Upper lobe of left lung (tissue), 6 donors: ENCODE results near the gene ACTC1. TPM values are rescaled to one million over a fixed set of nuclear protein-coding genes. Genes with fewer than 3 reads are reported as not detected.
A peak's percentile ranks its signal among the peaks of the same experiment; 100 is the strongest.

Source experiments
- ATAC-seq, 2 donors: fragments of 200-7000 bp; cut with Tn5 transposase; one replicate each; pipeline ENCODE4 v1.9.1; 2022; ENCODE audit warnings: mild to moderate bottlenecking in 2 of 2, moderate library complexity in 2 of 2; ENCODE audit not compliant: low FRiP score in 2 of 2
- DNase-seq, 2 donors: peaks; one replicate each; pipeline ENCODE4 v3.0.0-alpha.2; 2019 to 2020
- H3K27ac ChIP-seq, 4 donors: fragments of 200-600 bp; sonication (generic); one replicate each; pipeline ENCODE4 v1.5.1; 2016 to 2019
- H3K27me3 ChIP-seq, 4 donors: fragments of 200-600 bp; sonication (generic); one replicate each; pipeline ENCODE4 v1.5.1; 2017 to 2019
- H3K36me3 ChIP-seq, 4 donors: fragments of 200-600 bp; sonication (generic); one replicate each; pipeline ENCODE4 v1.5.1; 2016 to 2019
- H3K4me1 ChIP-seq, 4 donors: fragments of 200-600 bp; sonication (generic); one replicate each; pipeline ENCODE4 v1.5.1; 2018 to 2019
- H3K4me3 ChIP-seq, 4 donors: fragments of 200-600 bp; sonication (generic); one replicate each; pipeline ENCODE4 v1.5.1; 2017 to 2019; ENCODE audit warnings: mild to moderate bottlenecking in 2 of 4, moderate library complexity in 1 of 4
- H3K9me3 ChIP-seq, 4 donors: fragments of 200-600 bp; sonication (generic); one replicate each; pipeline ENCODE4 v1.5.1; 2018 to 2019
- CTCF ChIP-seq, 6 experiments: fragments of 450-650 bp in 4 of 6; fragments of 200-600 bp in 2 of 6; sonication (generic) in 2 of 6; IDR thresholded peaks; one replicate each; pipeline ENCODE4 v1.5.1; 2016 to 2019; ENCODE audit warnings: antibody characterized with exemption in 6 of 6
- EP300 ChIP-seq, 4 donors: sonication (generic); formaldehyde crosslinking; IDR thresholded peaks; one replicate each; pipeline ENCODE4 v1.5.1; 2017; ENCODE audit warnings: antibody characterized with exemption in 4 of 4, control low read depth in 2 of 4
- POLR2A ChIP-seq, 4 donors: fragments of 450-650 bp; IDR thresholded peaks; one replicate each; pipeline ENCODE4 v1.5.1; 2016 to 2017; ENCODE audit warnings: antibody characterized with exemption in 4 of 4, mild to moderate bottlenecking in 2 of 4
- POLR2AphosphoS5 ChIP-seq, 2 donors: sonication (generic); formaldehyde crosslinking; IDR thresholded peaks; one replicate each; pipeline ENCODE4 v1.5.1; 2017; ENCODE audit warnings: antibody characterized with exemption in 2 of 2
- WGBS, 2 donors: methylation state at CpG; one replicate each; pipeline ENCODE4 v1.1.5; 2017 to 2018; 5-methylcytosine and 5-hydroxymethylcytosine counted together
- total RNA-seq, 6 donors: library from RNA; depleted of rRNA in 4 of 6; stranded (reverse); fragments of >200 nt in 4 of 6; gene quantifications; one replicate each; pipeline versions ENCODE4 v1.1.0 to v1.2.1, GENCODE V29; 2016 to 2021
- donor health status: DM: no; HTN: no; CAD: no; lungs with moderate emphysema.
- donor health status: DM: no; HTN: yes; CAD: no; lungs with severe emphysema.

ACTC1 gene
- total RNA-seq, 6 donors from 2014 or later, result not detected

- DNase-seq (no peak), ATAC-seq (no peak)
- H3K27me3 ChIP-seq, result no peaks in the 10 kb centered on the region
- no peak for TF ChIP-seq POLR2AphosphoS5 (IDR thresholded peaks at IDR 0.05)
- no peak for TF ChIP-seq POLR2A (IDR thresholded peaks at IDR 0.05)
- TF ChIP-seq CTCF (IDR thresholded peaks at IDR 0.05), result no peak
- TF ChIP-seq EP300 (IDR thresholded peaks at IDR 0.05), result no peak
- no peaks in the 10 kb centered on the region for H3K9me3 ChIP-seq
- H3K36me3 ChIP-seq, result no peaks in the 10 kb centered on the region
- H3K27ac ChIP-seq, result no peak overlapping the region
- WGBS, 2 donors, result 92 to 100% methylated on average over 1 of the region's 1 CpG
- no peaks in the 10 kb centered on the region for H3K4me1 ChIP-seq
- H3K4me3 ChIP-seq, result no peak overlapping the region
These were observed 7.0 kb upstream of the ACTC1 start for GRCh38 chr15:34802371-34802770.

- Histone ChIP-seq H3K4me1 (peaks cover 0 to 13% (median 1%) of the 10 kb centered on the region in 4 donors), H3K36me3 (no peaks in the 10 kb centered on the region), H3K27me3 (peaks cover 0 to 16% (median 8%) of the 10 kb centered on the region in 4 donors), H3K27ac (no peak overlapping the region), H3K4me3 (no peak overlapping the region), H3K9me3 (no peaks in the 10 kb centered on the region)
- DNase-seq (peak in 1 of 2 donors; percentile 29), ATAC-seq (no peak)
- TF ChIP-seq POLR2AphosphoS5 (IDR thresholded peaks at IDR 0.05), result no peak
- TF ChIP-seq EP300 (IDR thresholded peaks at IDR 0.05), result no peak
- no peak for TF ChIP-seq POLR2A (IDR thresholded peaks at IDR 0.05)
- no peak for TF ChIP-seq CTCF (IDR thresholded peaks at IDR 0.05)
- WGBS, 2 donors, result 38 to 43% methylated on average over 12 to 16 of the region's 16 CpGs
These were observed 4.1 kb upstream of the ACTC1 start for GRCh38 chr15:34799149-34800101.

GRCh38 chr15:34796847-34797435 lies 1.6 kb upstream of the ACTC1 start:
- Histone ChIP-seq H3K36me3 (no peaks in the 10 kb centered on the region), H3K4me3 (no peak overlapping the region), H3K4me1 (peaks cover 0 to 16% (median 1%) of the 10 kb centered on the region in 4 donors), H3K27me3 (peaks cover 0 to 18% (median 8%) of the 10 kb centered on the region in 4 donors), H3K9me3 (no peaks in the 10 kb centered on the region), H3K27ac (no peak overlapping the region)
- no peak for ATAC-seq
- TF ChIP-seq CTCF (IDR thresholded peaks at IDR 0.05) (no peak), EP300 (IDR thresholded peaks at IDR 0.05) (no peak), POLR2A (IDR thresholded peaks at IDR 0.05) (no peak)
- no peak for DNase-seq
- 50 to 59% methylated on average over 5 of the region's 5 CpGs for WGBS, 2 donors

- WGBS, 2 donors, result 20 to 38% methylated on average over 26 to 33 of the region's 33 CpGs
- ATAC-seq, result peak in 1 of 2 donors; percentile 3
- peaks cover 0 to 16% (median 1%) of the 10 kb centered on the region in 4 donors for H3K4me1 ChIP-seq
- TF ChIP-seq CTCF (IDR thresholded peaks at IDR 0.05), result no peak
- TF ChIP-seq EP300 (IDR thresholded peaks at IDR 0.05), result no peak
- peak overlapping the region in 2 of 4 donors; percentile 2 to 10 for H3K4me3 ChIP-seq
- DNase-seq, result peak in 1 of 2 donors; percentile 75
- H3K27me3 ChIP-seq, result peaks cover 0 to 18% (median 8%) of the 10 kb centered on the region in 4 donors
- no peak overlapping the region for H3K27ac ChIP-seq
- no peaks in the 10 kb centered on the region for H3K9me3 ChIP-seq
- H3K36me3 ChIP-seq, result no peaks in the 10 kb centered on the region
These were observed 651 bp downstream of the ACTC1 start for GRCh38 chr15:34794590-34795206.
